Epithelial cell of proximal tubule (primary cell): Measurements from ENCODE around the gene PRKAG3. TPM values are rescaled to one million over a fixed set of nuclear protein-coding genes. Genes with fewer than 3 reads are reported as not detected.

Experiments
- DNase-seq: peaks from one replicate; pipeline ENCODE4 v3.0.0-alpha.2; 2011; ENCODE audit warnings: low read depth
- H3K4me3 ChIP-seq: 2 replicates; pipeline ENCODE4 v1.5.1; 2011; ENCODE audit warnings: low read depth, mild to moderate bottlenecking, low read length
- CTCF ChIP-seq: conservative IDR thresholded peaks from 2 replicates; pipeline ENCODE4 v1.5.1; 2012; ENCODE audit warnings: low read depth, mild to moderate bottlenecking, low read length
- total RNA-seq: library from RNA; depleted of rRNA; stranded (reverse); fragments of >200 nt; gene quantifications from 2 replicates; pipeline ENCODE4 v1.2.3, GENCODE V29; 2015

Gene PRKAG3
- total RNA-seq, 1 donor from 2014 or later = not detected

- DNase-seq = no peak
- no peak overlapping the region for H3K4me3 ChIP-seq
- TF ChIP-seq CTCF = no peak
Observed at GRCh38 chr2:218863021-218863520, 31.5 kb upstream of the PRKAG3 start.

- H3K4me3 ChIP-seq = no peak overlapping the region
- no peak for DNase-seq
- no peak for TF ChIP-seq CTCF
Observed at GRCh38 chr2:218861645-218862318, 30.2 kb upstream of the PRKAG3 start.

- TF ChIP-seq CTCF = no peak
- no peak overlapping the region for H3K4me3 ChIP-seq
- no peak for DNase-seq
Observed at GRCh38 chr2:218860950-218861381, 29.4 kb upstream of the PRKAG3 start.

GRCh38 chr2:218859988-218860831, 28.6 kb upstream of the PRKAG3 start:
- peak overlapping the region; percentile 40 for H3K4me3 ChIP-seq
- no peak for DNase-seq
- no peak for TF ChIP-seq CTCF

- TF ChIP-seq CTCF = no peak
- H3K4me3 ChIP-seq = peak within 1 kb of the TSS; percentile 40
- no peak for DNase-seq
Observed at GRCh38 chr2:218859556-218859987, 28.0 kb upstream of the PRKAG3 start, which contains the start of gene WNT6. TSS of gene WNT6 (plus strand) at chr2:218859805. CDS start at chr2:218860038, 233 bp downstream.

- H3K4me3 ChIP-seq = peak overlapping the region; percentile 19
- DNase-seq = no peak
- TF ChIP-seq CTCF = no peak
Observed at GRCh38 chr2:218858671-218859555, 27.3 kb upstream of the PRKAG3 start.
